Hypothalamus (tissue), 51 donors: ENCODE measurements around the gene TNFRSF18.
"Not testable (repeated sequence)": the region's sequence is repeated elsewhere in the genome, so short reads cannot be mapped to it uniquely, and the experiment has no call there.

Experiments used
- DNase-seq, 51 donors: peaks; one replicate each; lab custom pipeline; 2025; lab: John Stamatoyannopoulos, UW

TNFRSF18 gene

GRCh38 chr1:1206376-1206965 lies at the start of gene TNFRSF18:
Gene TNFRSF18, minus strand, starts transcription at chr1:1206592. Its CDS starts 21 bp downstream, at chr1:1206571.
- DNase-seq: no peak

- DNase-seq: no peak
Measured at GRCh38 chr1:1255611-1256010, 49.2 kb upstream of the TNFRSF18 start.

GRCh38 chr1:1255078-1255477 lies 48.7 kb upstream of the TNFRSF18 start:
- no peak for DNase-seq

GRCh38 chr1:1254667-1254998 lies 48.2 kb upstream of the TNFRSF18 start:
- no peak for DNase-seq

- no peak for DNase-seq
Measured at GRCh38 chr1:1253972-1254666, 47.7 kb upstream of the TNFRSF18 start.

GRCh38 chr1:1253314-1253713 lies 46.9 kb upstream of the TNFRSF18 start:
- no peak for DNase-seq

- no peak for DNase-seq
Measured at GRCh38 chr1:1250786-1251284, 44.4 kb upstream of the TNFRSF18 start.

- DNase-seq: not testable (repeated sequence)
Measured at GRCh38 chr1:1248009-1248913, 41.9 kb upstream of the TNFRSF18 start.

- no peak for DNase-seq
Measured at GRCh38 chr1:1247341-1247913, 41.0 kb upstream of the TNFRSF18 start.

GRCh38 chr1:1246577-1247340 lies 40.4 kb upstream of the TNFRSF18 start, which contains the start of gene C1QTNF12:
Gene C1QTNF12, minus strand, starts transcription at chr1:1246722. Its CDS starts 32 bp downstream, at chr1:1246690.
- no peak for DNase-seq

- no peak for DNase-seq
Measured at GRCh38 chr1:1245817-1246576, 39.6 kb upstream of the TNFRSF18 start.

GRCh38 chr1:1245178-1245816 lies 38.9 kb upstream of the TNFRSF18 start:
- DNase-seq: no peak

- no peak for DNase-seq
Measured at GRCh38 chr1:1244192-1244811, 37.9 kb upstream of the TNFRSF18 start.

- no peak for DNase-seq
Measured at GRCh38 chr1:1243807-1244191, 37.4 kb upstream of the TNFRSF18 start.

- no peak for DNase-seq
Measured at GRCh38 chr1:1243266-1243660, 36.9 kb upstream of the TNFRSF18 start.

GRCh38 chr1:1242461-1243265 lies 36.3 kb upstream of the TNFRSF18 start:
- DNase-seq: no peak

GRCh38 chr1:1241588-1242219 lies 35.3 kb upstream of the TNFRSF18 start:
- DNase-seq: no peak
